SIG-M5 treated with dmso at 0.1 percent for 504 hours (cell line): ENCODE data around the gene SYTL2.
"Not testable (repeated sequence)": the region's sequence is repeated elsewhere in the genome, so short reads cannot be mapped to it uniquely, and the experiment has no call there.

Source experiments
- DNase-seq: peaks from one replicate; lab custom pipeline; 2025; ENCODE audit not compliant: unreplicated experiment; lab: John Stamatoyannopoulos, UW

SYTL2 gene

DNA sequence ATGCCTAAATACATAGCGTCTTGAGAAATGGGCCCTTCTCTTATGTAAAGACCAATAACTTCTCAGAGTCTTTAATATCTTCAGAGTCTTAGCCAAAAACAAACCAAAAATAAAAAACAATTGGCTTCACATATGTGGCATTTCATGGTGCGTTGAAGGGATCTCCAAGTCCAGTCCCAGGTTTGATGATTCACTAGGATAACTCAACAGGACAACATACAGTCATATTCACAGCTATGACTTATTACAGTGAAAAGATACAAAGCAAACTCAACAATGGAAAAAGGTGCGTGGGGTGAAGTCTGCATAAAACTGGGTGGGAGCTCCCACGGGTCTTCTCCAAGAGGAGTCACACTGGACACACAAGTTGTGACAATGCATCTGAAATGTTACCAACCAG, 12.6 kb downstream of the SYTL2 start:
- no peak for DNase-seq

DNA sequence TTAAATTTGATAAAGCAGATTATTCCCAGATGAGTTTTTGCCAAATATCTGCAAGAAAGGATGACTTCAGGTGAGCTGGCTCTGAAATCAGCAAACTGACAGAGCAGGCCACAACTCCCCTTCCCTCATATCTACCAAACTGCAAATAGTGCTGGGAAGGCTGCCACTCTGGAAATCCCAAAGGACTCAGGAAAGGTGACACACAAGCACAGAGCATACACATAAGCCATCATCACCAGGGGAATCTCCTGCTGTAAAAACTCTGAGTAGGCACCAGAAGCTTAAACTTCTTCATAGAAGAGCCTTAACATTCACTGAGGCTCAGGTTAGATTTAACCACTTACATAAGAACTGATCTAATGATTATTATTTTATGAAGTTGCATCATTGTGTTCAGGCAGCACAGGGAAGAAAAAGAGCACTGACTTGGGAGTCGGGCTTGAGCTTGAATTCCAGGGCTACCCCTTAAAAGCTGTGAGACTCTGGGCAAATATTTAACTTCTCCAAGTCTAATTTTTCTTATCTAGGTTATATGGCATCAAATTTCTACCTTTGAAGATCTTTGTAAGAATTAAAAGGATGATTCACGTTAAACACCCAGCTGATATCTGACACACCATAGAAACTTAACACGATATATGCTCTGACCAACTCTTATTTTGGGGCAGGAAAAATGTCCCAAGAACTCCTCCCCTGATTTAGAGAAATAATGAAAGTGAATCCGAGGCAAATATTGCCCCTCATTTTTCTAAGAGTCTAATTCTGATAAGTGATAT, 15.0 kb downstream of the SYTL2 start:
- no peak for DNase-seq

GRCh38 chr11:85791409-85791990, 19.4 kb downstream of the SYTL2 start:
- no peak for DNase-seq

DNA sequence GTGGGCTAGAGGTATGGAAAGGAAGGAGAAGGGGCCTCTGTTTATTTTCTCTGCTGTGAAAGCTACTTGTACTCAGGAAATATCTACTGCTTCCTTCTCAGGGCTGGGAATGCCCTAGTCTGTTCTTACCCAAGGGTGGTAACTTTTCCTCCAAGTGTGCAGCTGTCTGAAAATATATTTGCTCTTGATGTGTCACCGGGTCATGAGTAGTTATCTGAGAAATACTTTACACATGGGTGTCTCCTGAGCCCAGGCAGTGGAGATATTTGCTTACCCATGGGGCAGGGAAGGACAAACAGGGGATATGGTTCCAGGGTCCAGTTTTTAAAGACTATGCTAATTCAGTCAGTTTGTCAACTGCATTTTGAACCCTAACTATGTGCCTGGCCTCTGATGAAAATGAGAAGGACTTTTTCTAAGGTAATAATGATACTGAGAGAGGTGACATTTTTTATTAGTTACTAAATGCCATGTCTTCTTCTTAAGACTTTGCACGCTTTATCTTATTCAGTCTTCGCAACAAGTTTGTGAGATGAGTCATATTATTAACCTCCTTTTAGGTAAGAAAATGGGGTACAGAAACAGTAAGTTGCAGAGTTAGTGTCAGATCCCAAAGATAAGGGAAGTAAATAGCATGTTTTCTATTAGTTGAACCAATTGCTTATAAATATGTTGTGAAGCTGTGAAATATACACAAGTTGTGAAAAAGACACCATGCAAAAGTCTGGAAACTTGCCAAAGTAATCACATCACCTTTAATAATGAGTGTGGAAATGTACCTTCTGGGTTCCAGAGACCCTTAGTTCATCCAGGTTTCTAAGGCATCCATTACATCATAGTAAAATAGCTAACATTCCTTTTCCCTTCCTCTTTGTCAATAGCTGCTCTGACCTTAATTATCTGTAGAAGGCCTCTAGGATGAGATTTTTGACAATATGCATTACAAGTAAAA, 22.9 kb downstream of the SYTL2 start:
- DNase-seq, result no peak

- DNase-seq, result no peak
Measured at GRCh38 chr11:85787168-85787567, 23.8 kb downstream of the SYTL2 start.

DNA sequence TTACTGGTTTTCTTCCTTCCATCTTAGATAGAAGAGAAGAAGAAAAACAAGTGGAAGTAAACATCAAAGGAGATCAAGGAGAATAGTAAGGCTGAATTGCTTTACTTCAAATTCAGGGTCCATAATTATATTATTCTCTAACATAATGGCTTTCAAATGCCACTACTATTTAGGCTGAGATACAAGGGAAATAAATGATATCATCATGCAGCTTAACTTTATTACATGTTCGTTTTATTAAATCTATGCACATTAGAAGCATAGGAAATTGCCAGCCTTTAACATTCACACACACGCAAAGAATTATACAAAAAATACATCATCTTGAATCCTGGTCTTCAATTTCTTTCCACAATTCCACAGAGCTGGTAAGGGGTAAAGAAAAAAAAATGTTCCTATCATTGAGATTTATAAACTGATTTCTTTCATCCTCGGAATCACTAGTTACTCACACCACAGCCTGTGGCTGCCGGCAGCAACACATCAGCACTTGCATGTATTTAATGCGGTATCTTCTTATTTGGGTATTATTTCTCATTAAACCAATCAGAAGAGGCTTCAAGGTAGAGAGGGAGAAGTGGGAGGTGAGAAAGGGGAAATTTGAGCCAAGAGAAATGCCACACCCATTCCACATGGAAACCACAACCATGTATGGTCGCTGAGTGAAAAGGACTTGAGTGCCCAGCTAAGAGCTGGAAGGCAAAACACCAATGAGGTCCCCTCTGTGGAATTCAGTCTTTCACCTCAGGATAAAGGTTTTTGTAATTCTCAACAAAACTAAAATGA, 26.3 kb downstream of the SYTL2 start:
- DNase-seq, result no peak

DNA sequence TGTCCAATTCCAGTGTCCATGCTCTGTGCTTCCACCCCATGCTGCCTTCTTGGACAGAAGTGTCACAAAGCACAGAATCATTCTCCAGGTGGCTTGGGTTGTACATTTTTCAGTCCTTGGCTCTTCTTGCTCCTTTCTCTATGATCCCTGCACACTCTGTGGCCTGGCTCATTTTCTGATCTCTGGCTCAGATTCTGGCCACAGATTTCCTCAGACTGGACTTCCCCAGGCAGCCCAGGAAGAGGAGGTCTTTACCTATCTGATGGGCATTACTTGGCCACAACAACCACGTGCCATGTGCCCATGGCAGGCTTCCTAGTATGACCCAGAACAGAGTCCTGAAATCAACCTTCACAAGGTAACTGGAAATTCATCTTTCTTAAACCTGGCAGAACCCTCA, 27.2 kb downstream of the SYTL2 start:
- DNase-seq, result no peak

GRCh38 chr11:85780780-85781517, 30.0 kb downstream of the SYTL2 start:
- not testable (repeated sequence) for DNase-seq

DNA sequence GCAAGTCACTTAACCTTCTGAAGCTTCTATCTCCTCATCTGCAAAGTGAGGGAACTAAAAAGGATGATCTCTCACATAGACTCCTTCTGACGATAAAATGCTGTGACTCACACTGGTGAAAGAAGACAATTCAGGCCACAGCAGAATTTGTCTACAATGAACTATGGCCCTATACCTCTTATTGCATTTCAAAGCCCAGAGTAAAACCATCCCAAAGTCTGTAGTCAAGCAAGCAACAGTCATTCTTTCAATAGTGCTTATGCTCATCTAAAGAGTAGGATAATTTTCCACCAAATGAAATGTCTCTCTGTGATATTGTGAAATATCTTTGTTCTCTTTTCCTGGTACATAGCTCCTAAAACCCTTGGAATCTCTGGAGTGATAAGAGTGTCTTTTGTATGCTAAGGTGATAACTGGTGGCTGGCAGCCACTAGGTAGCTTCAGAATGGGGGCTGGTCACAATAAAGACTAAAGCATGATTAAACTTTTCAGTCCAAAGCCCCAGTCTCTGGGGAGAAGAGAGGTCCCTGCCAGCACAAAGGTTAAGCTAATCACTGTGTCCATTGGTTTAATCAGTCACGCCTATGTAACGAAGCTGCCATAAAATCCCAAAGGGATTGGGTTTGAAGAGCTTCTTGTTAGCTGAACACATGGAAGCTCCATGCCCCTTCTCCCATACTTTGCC, 30.8 kb downstream of the SYTL2 start:
- DNase-seq, result no peak

DNA sequence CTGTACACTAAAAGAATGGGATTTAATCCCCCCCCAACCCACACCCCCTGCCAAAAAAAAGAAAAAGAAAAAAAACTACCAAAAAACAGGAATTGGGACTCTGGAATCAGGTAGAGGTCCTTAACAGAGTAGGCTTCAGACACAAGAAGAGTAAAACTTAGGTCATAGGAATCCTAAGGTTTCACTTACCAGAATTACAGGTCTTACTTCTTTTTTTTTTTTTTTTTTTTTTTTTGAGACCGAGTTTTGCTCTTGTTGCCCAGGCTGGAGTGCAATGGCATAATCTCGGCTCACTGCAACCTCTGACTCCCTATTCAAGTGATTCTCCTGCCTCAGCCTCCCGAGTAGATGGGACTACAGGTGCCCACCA, 33.4 kb downstream of the SYTL2 start:
- DNase-seq, result not testable (repeated sequence)

DNA sequence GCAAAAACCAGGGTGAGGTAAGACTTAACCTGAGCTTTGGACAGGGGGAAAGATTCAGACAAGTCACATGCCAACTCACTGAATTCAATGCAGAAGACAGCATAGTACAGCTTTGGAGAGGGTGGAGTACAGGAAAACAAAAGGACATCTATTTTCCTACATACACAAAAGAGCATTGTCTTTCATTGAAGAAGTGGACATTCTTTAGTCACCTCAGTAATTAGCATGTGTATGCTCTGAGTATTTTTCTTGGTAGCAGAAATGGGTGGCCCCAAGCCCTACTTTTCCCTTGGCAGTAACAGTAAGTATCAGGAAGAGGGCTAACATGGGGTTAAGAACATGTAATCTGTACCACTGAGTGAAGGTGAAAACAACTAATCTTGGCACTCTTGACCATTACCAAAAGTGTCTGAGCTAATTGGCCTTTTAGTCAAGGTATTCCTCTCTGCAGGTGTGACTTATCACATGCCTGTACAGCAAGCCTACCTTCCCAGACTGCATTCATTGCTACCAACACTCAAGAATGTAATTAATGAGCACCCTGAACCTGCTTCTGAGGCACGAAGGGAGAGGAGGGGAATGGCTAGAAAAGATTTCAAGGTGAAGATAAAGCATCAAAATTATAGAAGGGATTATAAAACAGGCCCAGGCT, 33.9 kb downstream of the SYTL2 start:
- no peak for DNase-seq

GRCh38 chr11:85774256-85775101, 36.5 kb downstream of the SYTL2 start:
- DNase-seq, result no peak

DNA sequence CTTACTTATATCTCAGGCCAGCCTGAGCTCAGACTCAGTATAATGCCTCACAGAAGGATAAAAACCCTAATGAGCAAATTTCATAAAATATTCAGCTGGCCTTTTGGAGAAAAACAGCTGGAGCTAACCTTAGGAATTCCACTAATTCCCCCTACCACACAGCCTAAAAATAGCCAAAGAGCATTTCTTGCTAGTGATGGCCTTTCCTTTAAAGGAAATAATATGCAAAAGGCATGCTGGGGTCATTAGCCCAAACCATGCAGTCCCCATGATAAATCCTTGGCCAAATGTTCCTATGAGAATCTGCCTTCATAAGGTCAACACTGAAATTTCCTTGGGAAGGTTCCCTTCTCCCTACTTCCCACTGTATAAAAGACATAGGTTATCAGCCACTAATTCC, 38.2 kb downstream of the SYTL2 start:
- DNase-seq, result no peak

- no peak for DNase-seq
Measured at GRCh38 chr11:85771568-85771967, 39.4 kb downstream of the SYTL2 start.

DNA sequence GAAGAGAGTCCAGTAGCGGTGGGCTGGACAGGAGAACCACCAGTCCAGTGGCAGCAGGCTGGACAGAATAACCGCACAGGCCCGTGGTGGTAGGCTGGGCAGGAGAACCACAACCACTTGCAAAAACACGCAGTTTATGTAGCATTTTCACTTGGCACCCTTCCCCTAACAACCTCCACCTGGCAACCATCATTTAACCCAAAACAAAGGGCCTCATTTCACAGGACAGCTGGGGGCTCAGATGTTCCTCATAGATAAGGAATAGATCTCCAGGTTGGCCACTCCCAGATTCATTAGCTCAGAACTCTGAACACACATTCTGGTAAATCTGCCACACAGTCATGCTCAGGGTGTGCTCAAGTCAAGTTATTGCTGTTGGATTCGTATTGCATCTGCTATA, 41.2 kb downstream of the SYTL2 start:
- DNase-seq, result no peak

GRCh38 chr11:85768473-85769146, 42.3 kb downstream of the SYTL2 start:
- DNase-seq, result no peak

DNA sequence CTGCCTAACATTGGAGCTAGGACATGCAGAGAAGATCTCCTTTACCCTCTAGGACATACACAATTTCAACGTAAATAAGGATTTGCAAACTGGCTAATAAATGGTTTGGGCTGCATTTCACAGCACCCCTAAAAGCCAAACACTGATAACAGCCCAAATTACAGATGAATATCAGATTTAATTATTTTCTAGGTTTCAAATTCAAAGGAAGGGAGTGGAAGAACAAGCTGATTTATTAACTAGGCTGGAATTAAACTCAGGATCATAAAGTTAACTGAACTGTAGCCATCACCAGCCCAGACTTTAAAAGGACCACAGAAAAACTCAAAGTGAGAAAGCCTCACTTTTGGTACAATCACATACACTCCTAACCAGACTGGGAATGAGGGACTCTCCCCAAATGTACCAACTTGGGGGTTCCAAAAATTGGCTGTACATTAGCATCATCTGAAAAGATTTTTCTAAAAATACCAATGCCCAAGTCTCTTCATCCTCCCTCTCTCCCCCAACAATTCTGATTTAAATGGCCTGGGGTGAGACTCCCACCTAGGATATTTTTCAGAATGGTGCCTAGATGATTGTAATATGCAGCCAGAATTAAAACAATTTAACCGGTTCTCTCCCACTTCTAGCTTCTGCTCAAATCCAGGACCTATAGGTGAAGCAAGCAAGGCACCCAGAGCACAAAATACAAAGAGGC, 43.5 kb downstream of the SYTL2 start:
- DNase-seq, result no peak
